NK-92 (cell line): ENCODE results near the gene GOLGA8N.

ENCODE experiments used
- DNase-seq: peaks from one replicate; lab custom pipeline; 2025; ENCODE audit not compliant: unreplicated experiment; lab: John Stamatoyannopoulos, UW

Gene GOLGA8N

GRCh38 chr15:32649342-32649741 is 56.1 kb downstream of the GOLGA8N start:
- no peak for DNase-seq

DNA sequence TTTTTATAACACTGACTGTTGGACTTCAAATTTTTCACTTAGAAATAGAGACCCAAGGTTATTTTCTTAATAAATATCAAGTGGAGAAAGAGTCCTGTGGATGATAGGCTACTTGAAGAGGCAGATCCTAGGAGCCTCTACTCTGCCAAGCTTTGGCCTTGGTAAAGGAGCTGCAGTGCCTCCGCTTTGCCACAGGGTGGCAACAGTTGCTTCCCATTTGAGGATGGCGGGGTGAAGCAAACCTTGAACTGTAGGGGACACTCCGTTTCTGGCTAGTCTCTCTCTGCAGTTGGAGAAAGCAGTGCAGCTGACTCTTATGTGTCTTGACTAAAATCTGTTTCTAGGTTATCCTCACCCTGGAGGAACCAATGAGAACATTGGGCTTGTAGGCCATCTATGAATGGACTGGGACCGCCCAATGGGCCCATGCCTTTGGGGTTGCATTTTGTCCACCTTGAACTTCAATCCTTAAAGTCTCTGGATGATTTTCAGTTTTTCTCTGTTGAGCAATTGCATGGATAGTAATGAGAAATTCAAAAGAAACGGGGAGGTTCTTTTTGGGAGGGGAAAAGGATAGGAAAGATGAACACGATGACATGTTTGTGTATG is 58.1 kb downstream of the GOLGA8N start:
- no peak for DNase-seq

DNA sequence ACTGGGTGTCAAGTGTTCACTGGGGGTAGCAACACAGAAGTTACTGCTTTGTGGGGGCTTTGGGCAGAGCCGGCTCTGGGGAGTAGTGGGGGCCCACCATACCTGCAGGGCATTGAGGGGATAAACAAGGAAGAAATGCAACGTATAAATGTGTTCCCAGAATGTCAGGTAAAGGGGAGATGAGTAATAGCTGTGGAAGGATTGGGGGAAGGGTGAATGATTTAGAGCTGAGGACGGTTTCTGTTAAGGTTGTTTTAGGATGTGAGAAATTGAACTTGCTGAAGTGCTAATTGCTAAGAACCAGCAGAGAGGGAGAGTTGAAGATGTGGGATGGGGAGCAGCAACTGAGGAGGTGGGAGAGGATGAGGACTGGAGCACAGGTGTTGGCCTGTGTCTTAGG is 58.9 kb downstream of the GOLGA8N start:
- DNase-seq, result no peak

GRCh38 chr15:32656091-32656490 is 62.8 kb downstream of the GOLGA8N start:
- no peak for DNase-seq

DNA sequence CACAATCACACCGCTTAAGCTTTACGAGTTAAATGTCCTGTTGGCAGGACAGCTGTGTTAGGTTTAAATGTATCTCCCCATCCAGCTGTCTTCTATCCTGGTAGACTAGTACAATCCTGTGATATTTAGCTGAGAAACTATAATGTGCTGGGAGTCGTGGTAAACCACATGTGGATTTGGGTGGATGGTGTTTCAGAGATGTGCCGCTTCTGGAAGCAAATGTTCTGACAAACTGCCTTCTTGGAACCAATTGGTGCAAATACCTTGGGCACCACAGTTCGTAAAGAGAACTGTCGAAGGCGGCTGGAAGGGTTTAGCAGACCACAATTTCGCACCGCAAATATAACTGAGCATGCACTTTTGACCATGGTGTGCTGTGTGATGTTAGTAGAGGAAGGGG is 63.2 kb downstream of the GOLGA8N start:
- no peak for DNase-seq
